ENCODE results near the gene TNNT1.
A peak's percentile ranks its signal among the peaks of the same experiment; 100 is the strongest.
"Not testable (repeated sequence)": the region's sequence is repeated elsewhere in the genome, so short reads cannot be mapped to it uniquely, and the experiment has no call there.

Gene TNNT1

GRCh38 chr19:55158423-55158822 lies 9.4 kb upstream of the TNNT1 start:
- Histone ChIP-seq H3K9ac (ENCODE audit: insufficient read length, low read depth) (no peak overlapping the region), H3K9me3 (ENCODE audit: insufficient read depth, low read length) (no peaks in the 10 kb centered on the region), H3K36me3 (ENCODE audit: insufficient read depth, insufficient read length, low read length) (no peaks in the 10 kb centered on the region), H3K4me1 (ENCODE audit: insufficient read depth, insufficient read length) (peaks cover 5% of the 10 kb centered on the region), H3K4me3 (ENCODE audit: insufficient read length, low read depth) (no peak overlapping the region), H3K27me3 (ENCODE audit: insufficient read depth, insufficient read length) (no peaks in the 10 kb centered on the region)
- TF ChIP-seq ZNF274 (IDR thresholded peaks at IDR 0.05; ENCODE audit: low read depth, low read length) (no peak), SUZ12 (IDR thresholded peaks at IDR 0.05; ENCODE audit: extremely low read depth, insufficient read depth, insufficient read length) (no peak), YY1 (IDR thresholded peaks at IDR 0.05; ENCODE audit: insufficient read depth, insufficient read length) (no peak)
- DNase-seq (ENCODE audit: low read depth, low spot score), result no peak

- H3K4me3 ChIP-seq (ENCODE audit: insufficient read length, low read depth), result no peak within 1 kb of the TSS
- TF ChIP-seq YY1 (IDR thresholded peaks at IDR 0.05; ENCODE audit: insufficient read depth, insufficient read length) (no peak), ZNF274 (IDR thresholded peaks at IDR 0.05; ENCODE audit: low read depth, low read length) (no peak), SUZ12 (IDR thresholded peaks at IDR 0.05; ENCODE audit: extremely low read depth, insufficient read depth, insufficient read length) (no peak)
Observed at GRCh38 chr19:55157064-55157908, 8.3 kb upstream of the TNNT1 start, which contains the start of gene TNNI3. Gene TNNI3 (minus strand): TSS chr19:55157732. CDS start chr19:55157589, 143 bp downstream.

GRCh38 chr19:55156202-55157063 lies 7.4 kb upstream of the TNNT1 start:
- TF ChIP-seq ZNF274 (IDR thresholded peaks at IDR 0.05; ENCODE audit: low read depth, low read length), result no peak
- H3K27me3 ChIP-seq (ENCODE audit: insufficient read depth, insufficient read length), result no peaks in the 10 kb centered on the region
- H3K4me3 ChIP-seq (ENCODE audit: insufficient read length, low read depth), result peak overlapping the region; percentile 22
- DNase-seq (ENCODE audit: low read depth, low spot score), result no peak
- H3K36me3 ChIP-seq (ENCODE audit: insufficient read depth, insufficient read length, low read length), result no peaks in the 10 kb centered on the region
- H3K9me3 ChIP-seq (ENCODE audit: insufficient read depth, low read length), result no peaks in the 10 kb centered on the region
- H3K9ac ChIP-seq (ENCODE audit: insufficient read length, low read depth), result peak overlapping the region; percentile 50
- H3K4me1 ChIP-seq (ENCODE audit: insufficient read depth, insufficient read length), result peaks cover 5% of the 10 kb centered on the region

More at GRCh38 chr19:55157064-55157908, 8.3 kb upstream of the TNNT1 start, which contains the start of gene TNNI3:
- DNase-seq (ENCODE audit: low read depth, low spot score), result no peak
- H3K9ac ChIP-seq (ENCODE audit: insufficient read length, low read depth), result no peak within 1 kb of the TSS
- peaks cover 5% of the 10 kb centered on the region for H3K4me1 ChIP-seq (ENCODE audit: insufficient read depth, insufficient read length)
- no peaks in the 10 kb centered on the region for H3K36me3 ChIP-seq (ENCODE audit: insufficient read depth, insufficient read length, low read length)
- H3K9me3 ChIP-seq (ENCODE audit: insufficient read depth, low read length), result no peaks in the 10 kb centered on the region
- H3K27me3 ChIP-seq (ENCODE audit: insufficient read depth, insufficient read length), result no peaks in the 10 kb centered on the region

GRCh38 chr19:55155784-55156183 lies 6.8 kb upstream of the TNNT1 start:
- not testable (repeated sequence) for H3K27me3 ChIP-seq (ENCODE audit: insufficient read depth, insufficient read length); H3K36me3 ChIP-seq (ENCODE audit: insufficient read depth, insufficient read length, low read length); H3K9me3 ChIP-seq (ENCODE audit: insufficient read depth, low read length); H3K4me1 ChIP-seq (ENCODE audit: insufficient read depth, insufficient read length); DNase-seq (ENCODE audit: low read depth, low spot score)
- H3K9ac ChIP-seq (ENCODE audit: insufficient read length, low read depth), result peak overlapping the region; percentile 50
- peak overlapping the region; percentile 22 for H3K4me3 ChIP-seq (ENCODE audit: insufficient read length, low read depth)

- Histone ChIP-seq H3K4me3 (ENCODE audit: insufficient read length, low read depth) (no peak overlapping the region), H3K9me3 (ENCODE audit: insufficient read depth, low read length) (no peaks in the 10 kb centered on the region), H3K36me3 (ENCODE audit: insufficient read depth, insufficient read length, low read length) (no peaks in the 10 kb centered on the region), H3K9ac (ENCODE audit: insufficient read length, low read depth) (no peak overlapping the region), H3K4me1 (ENCODE audit: insufficient read depth, insufficient read length) (peaks cover 6% of the 10 kb centered on the region), H3K27me3 (ENCODE audit: insufficient read depth, insufficient read length) (no peaks in the 10 kb centered on the region)
- TF ChIP-seq ZNF274 (IDR thresholded peaks at IDR 0.05; ENCODE audit: low read depth, low read length) (no peak), SUZ12 (IDR thresholded peaks at IDR 0.05; ENCODE audit: extremely low read depth, insufficient read depth, insufficient read length) (no peak), YY1 (IDR thresholded peaks at IDR 0.05; ENCODE audit: insufficient read depth, insufficient read length) (no peak)
- no peak for DNase-seq (ENCODE audit: low read depth, low spot score)
Observed at GRCh38 chr19:55153652-55154264, 4.8 kb upstream of the TNNT1 start.

GRCh38 chr19:55152017-55152416 lies 3.0 kb upstream of the TNNT1 start:
- Histone ChIP-seq H3K9ac (ENCODE audit: insufficient read length, low read depth) (no peak overlapping the region), H3K36me3 (ENCODE audit: insufficient read depth, insufficient read length, low read length) (no peaks in the 10 kb centered on the region), H3K27me3 (ENCODE audit: insufficient read depth, insufficient read length) (no peaks in the 10 kb centered on the region), H3K4me3 (ENCODE audit: insufficient read length, low read depth) (no peak overlapping the region), H3K9me3 (ENCODE audit: insufficient read depth, low read length) (no peaks in the 10 kb centered on the region), H3K4me1 (ENCODE audit: insufficient read depth, insufficient read length) (peaks cover 10% of the 10 kb centered on the region)
- TF ChIP-seq SUZ12 (IDR thresholded peaks at IDR 0.05; ENCODE audit: extremely low read depth, insufficient read depth, insufficient read length), result no peak
- TF ChIP-seq ZNF274 (IDR thresholded peaks at IDR 0.05; ENCODE audit: low read depth, low read length), result no peak
- TF ChIP-seq YY1 (IDR thresholded peaks at IDR 0.05; ENCODE audit: insufficient read depth, insufficient read length), result no peak
- DNase-seq (ENCODE audit: low read depth, low spot score), result no peak

Data from NT2/D1 (cell line).